Kidney (tissue), 14 donors: ENCODE data around the gene ADSS1. TPM values are rescaled to one million over a fixed set of nuclear protein-coding genes. Genes with fewer than 3 reads are reported as not detected.

Experiments
- DNase-seq, 5 donors: peaks; one replicate each; pipeline ENCODE4 v3.0.0-alpha.2; 2013 to 2020
- FAIRE-seq: peaks from 2 replicates; lab custom pipeline; 2012; peaks lifted over from hg19 to GRCh38; lab: Jason Lieb, UNC
- H3K27ac ChIP-seq, 2 donors: one replicate each; pipeline ENCODE4 v1.7.0; 2013; ENCODE audit warnings: low read depth in 2 of 2, low read length in 2 of 2, inconsistent platforms in 1 of 2
- H3K27me3 ChIP-seq: one replicate; pipeline ENCODE4 v1.7.1; 2013; ENCODE audit warnings: low read length, inconsistent platforms; ENCODE audit not compliant: control insufficient read depth, insufficient read depth
- H3K36me3 ChIP-seq, 3 donors: one replicate each; pipeline versions ENCODE4 v1.7.0 to v1.7.1; 2013; ENCODE audit warnings: low read length in 3 of 3, control low read depth in 1 of 3, inconsistent platforms in 1 of 3; ENCODE audit not compliant: insufficient read depth in 3 of 3, control insufficient read depth in 2 of 3
- H3K4me1 ChIP-seq, 3 donors: one replicate each; pipeline versions ENCODE4 v1.7.0 to v1.7.1; 2013; ENCODE audit warnings: low read length in 3 of 3, inconsistent platforms in 1 of 3, low read depth in 1 of 3; ENCODE audit not compliant: control insufficient read depth in 2 of 3, insufficient read depth in 2 of 3
- H3K4me3 ChIP-seq, 3 donors: one replicate each; pipeline versions ENCODE4 v1.7.0 to v1.8.1; 2013; ENCODE audit warnings: low read length in 3 of 3, control low read depth in 1 of 3, inconsistent platforms in 1 of 3
- H3K9ac ChIP-seq, 3 donors: one replicate each; pipeline versions ENCODE4 v1.7.0 to v1.7.1; 2013; ENCODE audit warnings: low read length in 3 of 3, control low read depth in 1 of 3, inconsistent platforms in 1 of 3
- H3K9me3 ChIP-seq, 3 donors: one replicate each; pipeline versions ENCODE4 v1.7.0 to v1.7.1; 2013; ENCODE audit warnings: low read length in 3 of 3, control low read depth in 1 of 3, inconsistent platforms in 1 of 3; ENCODE audit not compliant: control insufficient read depth in 2 of 3, insufficient read depth in 1 of 3
- intact Hi-C: fragments of 100-400 bp; cut with DNase I; formaldehyde crosslinking; loops from one replicate; pipeline ENCODE4 v1.11.1; 2022
- polyA plus RNA-seq: library from polyadenylated mRNA; stranded (reverse); fragments of 350-450 nt; fragmentation: Illumina TruSeq; extraction: RNeasy Lipid Tissue Mini Kit (QIAGEN cat#74804); gene quantifications from one replicate; pipeline ENCODE4 v1.2.3, GENCODE V29; 2014; ENCODE audit warnings: low read depth, low replicate concordance; ENCODE audit not compliant: insufficient read depth
- total RNA-seq: library from RNA; stranded (reverse); fragmentation: NEBNext Ultra II Directional; extraction: Animal tissue kit (Norgen Biotek cat#: 25700); gene quantifications from one replicate; pipeline ENCODE4 v1.2.1, GENCODE V29; 2021
- TF ChIP-seq, protein P1 (sequence below): IDR thresholded peaks from 3 replicates; pipeline ENCODE4 v1.5.1; 2012; ENCODE audit warnings: mild to moderate bottlenecking, moderate library complexity, borderline replicate concordance; ENCODE audit not compliant: insufficient read depth; ENCODE audit errors: extremely low read depth
- donor health status: control.
- donor health status: control.
- donor health status: control.
- donor health status: control.
- donor health status: control.
- donor health status: DM: yes; HTN: yes; CAD: no.
- donor health status: Normal renal cell carcinoma (clear cell type).

Gene ADSS1
- total and polyA plus RNA-seq, 2 donors from 2014 or later: 7.5 to 16.5 TPM

DNA sequence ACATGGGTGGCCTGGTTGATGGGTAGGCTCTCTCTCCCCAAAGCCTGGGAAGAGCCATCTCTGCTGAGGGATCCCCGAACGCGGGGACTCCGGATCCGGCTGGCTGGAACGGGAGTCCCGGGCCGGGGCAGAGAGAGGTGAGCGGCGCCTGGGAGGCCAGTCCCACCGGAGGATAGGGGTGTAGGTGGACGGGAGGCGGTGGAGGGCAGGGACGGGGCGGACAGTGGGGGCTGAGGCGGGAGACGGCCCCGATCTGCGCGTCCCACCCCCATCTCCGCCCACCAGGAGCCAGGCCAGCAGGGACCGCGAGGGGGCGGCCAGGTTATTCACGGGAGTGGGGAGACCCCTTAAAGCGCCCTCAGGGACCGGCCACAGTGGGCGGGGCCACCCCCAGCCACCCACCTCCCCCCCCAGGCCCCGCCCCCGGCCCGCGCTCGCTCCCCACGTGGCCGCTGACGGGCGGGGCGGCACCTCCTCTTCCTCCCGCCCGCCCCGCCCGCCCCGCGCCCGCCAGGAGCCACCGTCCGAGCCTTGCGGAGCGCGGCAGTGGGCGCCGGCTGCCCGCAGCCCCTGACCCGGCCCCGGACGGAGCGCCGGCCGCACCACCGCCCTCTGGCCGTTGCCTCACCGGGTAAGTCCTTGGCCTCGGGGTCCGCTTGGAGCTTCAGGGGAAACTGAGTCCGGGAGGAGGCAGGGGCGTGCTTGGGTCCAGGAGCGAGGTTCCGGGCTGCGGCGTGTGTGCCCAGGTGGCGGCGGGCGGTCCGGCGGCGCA, 34.7 kb upstream of the ADSS1 start, which contains the start of gene INF2:
INF2 (plus strand) TSS at position 510 of the 772 bp plus-strand sequence. CDS start 11,748 bp downstream, outside the sequence.
- peaks cover 0 to 31% (median 22%) of the 10 kb centered on the region in 3 donors for H3K4me1 ChIP-seq
- intact Hi-C loops: no loop called here
- TF ChIP-seq, protein P1, sequence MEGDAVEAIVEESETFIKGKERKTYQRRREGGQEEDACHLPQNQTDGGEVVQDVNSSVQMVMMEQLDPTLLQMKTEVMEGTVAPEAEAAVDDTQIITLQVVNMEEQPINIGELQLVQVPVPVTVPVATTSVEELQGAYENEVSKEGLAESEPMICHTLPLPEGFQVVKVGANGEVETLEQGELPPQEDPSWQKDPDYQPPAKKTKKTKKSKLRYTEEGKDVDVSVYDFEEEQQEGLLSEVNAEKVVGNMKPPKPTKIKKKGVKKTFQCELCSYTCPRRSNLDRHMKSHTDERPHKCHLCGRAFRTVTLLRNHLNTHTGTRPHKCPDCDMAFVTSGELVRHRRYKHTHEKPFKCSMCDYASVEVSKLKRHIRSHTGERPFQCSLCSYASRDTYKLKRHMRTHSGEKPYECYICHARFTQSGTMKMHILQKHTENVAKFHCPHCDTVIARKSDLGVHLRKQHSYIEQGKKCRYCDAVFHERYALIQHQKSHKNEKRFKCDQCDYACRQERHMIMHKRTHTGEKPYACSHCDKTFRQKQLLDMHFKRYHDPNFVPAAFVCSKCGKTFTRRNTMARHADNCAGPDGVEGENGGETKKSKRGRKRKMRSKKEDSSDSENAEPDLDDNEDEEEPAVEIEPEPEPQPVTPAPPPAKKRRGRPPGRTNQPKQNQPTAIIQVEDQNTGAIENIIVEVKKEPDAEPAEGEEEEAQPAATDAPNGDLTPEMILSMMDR: no peak
- DNase-seq: peak in 4 of 5 donors; percentile 67 to 89 (median 76)
- H3K9ac ChIP-seq: peak within 1 kb of the TSS in 2 of 3 donors; percentile 67 to 84
- H3K9me3 ChIP-seq: no peaks in the 10 kb centered on the region
- peak within 1 kb of the TSS; percentile 60 to 76 (median 60) for H3K4me3 ChIP-seq
- FAIRE-seq: no peak
- peak within 1 kb of the TSS; percentile 39 to 83 for H3K27ac ChIP-seq
- no peaks in the 10 kb centered on the region for H3K36me3 ChIP-seq
- H3K27me3 ChIP-seq: no peaks in the 10 kb centered on the region

- DNase-seq (peak in 2 of 5 donors; percentile 37 to 72), FAIRE-seq (no peak)
- Histone ChIP-seq H3K4me3 (peak overlapping the region; percentile 60 to 76 (median 60)), H3K27me3 (no peaks in the 10 kb centered on the region), H3K36me3 (no peaks in the 10 kb centered on the region), H3K4me1 (peaks cover 0 to 38% (median 22%) of the 10 kb centered on the region in 3 donors), H3K27ac (peak overlapping the region in 1 of 2 donors; percentile 63), H3K9ac (peak overlapping the region in 2 of 3 donors; percentile 67 to 77), H3K9me3 (no peaks in the 10 kb centered on the region)
- intact Hi-C loops: no loop called here
- TF ChIP-seq, protein P1: no peak
Measured at GRCh38 chr14:104689881-104690711, 33.9 kb upstream of the ADSS1 start.

DNA sequence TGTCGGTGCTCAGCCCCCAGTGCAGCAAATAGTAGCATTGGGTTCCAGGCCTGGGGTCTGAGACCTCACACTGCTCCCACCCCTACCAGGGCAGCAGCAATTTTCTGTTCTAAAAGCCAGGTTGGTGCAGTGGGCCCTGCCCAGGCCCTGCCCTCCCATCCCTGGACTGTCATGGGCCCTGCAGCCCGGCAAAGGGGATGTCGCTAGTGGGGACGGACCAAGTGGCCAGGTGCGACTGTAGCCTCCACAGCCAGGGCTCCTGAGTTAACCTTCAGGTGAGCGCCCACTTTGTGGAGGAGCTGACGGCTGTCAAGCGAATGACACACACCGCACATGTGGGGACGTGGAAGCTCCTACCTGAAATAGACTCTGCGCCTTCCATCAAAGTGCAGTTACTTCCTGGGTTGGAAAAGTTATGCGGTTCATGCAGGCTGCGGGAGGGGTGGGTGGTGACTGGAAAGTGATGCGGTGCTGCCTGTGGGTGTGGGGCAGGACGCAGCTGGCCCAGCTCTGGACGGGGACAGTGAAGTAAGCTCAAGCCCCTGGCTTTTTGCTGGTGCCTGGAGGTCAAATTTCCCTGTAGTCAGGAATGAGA, 33.1 kb upstream of the ADSS1 start:
- no peak for FAIRE-seq
- H3K4me3 ChIP-seq: peak overlapping the region in 1 of 3 donors; percentile 76
- H3K9ac ChIP-seq: no peak overlapping the region

More for the DNA sequence above, 33.1 kb upstream of the ADSS1 start:
- no peaks in the 10 kb centered on the region for H3K36me3 ChIP-seq
- no peaks in the 10 kb centered on the region for H3K27me3 ChIP-seq
- H3K9me3 ChIP-seq: no peaks in the 10 kb centered on the region
- TF ChIP-seq, protein P1: no peak
- peaks cover 0 to 45% (median 22%) of the 10 kb centered on the region in 3 donors for H3K4me1 ChIP-seq
- intact Hi-C loops: no loop called here
- no peak overlapping the region for H3K27ac ChIP-seq
- DNase-seq: no peak
